Activated effector memory CD4-positive, alpha-beta T cell treated with anti-CD3 and anti-CD28 coated beads, Interleukin-2, amount 50 U/mL, for 16 hours (primary cell): Measurements from ENCODE around the gene ALDH16A1.

Experiments
- DNase-seq: peaks from one replicate; pipeline ENCODE4 v3.0.0-alpha.2; 2020

The ALDH16A1 gene

GRCh38 chr19:49453013-49453756, at the start of gene ALDH16A1:
Gene ALDH16A1 (plus strand): TSS chr19:49453225. CDS start chr19:49453332, 107 bp downstream.
- DNase-seq: peak; percentile 99

- no peak for DNase-seq
Observed at GRCh38 chr19:49403404-49404187, 49.4 kb upstream of the ALDH16A1 start.

- DNase-seq: no peak
Observed at GRCh38 chr19:49407079-49407478, 45.9 kb upstream of the ALDH16A1 start.

- no peak for DNase-seq
Observed at GRCh38 chr19:49407482-49408015, 45.5 kb upstream of the ALDH16A1 start.

GRCh38 chr19:49408816-49409440, 44.1 kb upstream of the ALDH16A1 start:
- DNase-seq: no peak

GRCh38 chr19:49409441-49410029, 43.5 kb upstream of the ALDH16A1 start:
- peak; percentile 69 for DNase-seq

GRCh38 chr19:49411681-49412326, 41.2 kb upstream of the ALDH16A1 start:
- DNase-seq: no peak

GRCh38 chr19:49413348-49413747, 39.7 kb upstream of the ALDH16A1 start:
- DNase-seq: no peak

- no peak for DNase-seq
Observed at GRCh38 chr19:49414256-49414655, 38.8 kb upstream of the ALDH16A1 start.

- DNase-seq: no peak
Observed at GRCh38 chr19:49415102-49415809, 37.8 kb upstream of the ALDH16A1 start.

- no peak for DNase-seq
Observed at GRCh38 chr19:49415810-49416200, 37.2 kb upstream of the ALDH16A1 start.

GRCh38 chr19:49417088-49417487, 35.9 kb upstream of the ALDH16A1 start:
- DNase-seq: no peak

GRCh38 chr19:49418511-49418910, 34.5 kb upstream of the ALDH16A1 start:
- DNase-seq: no peak

- no peak for DNase-seq
Observed at GRCh38 chr19:49419173-49419572, 33.9 kb upstream of the ALDH16A1 start.

GRCh38 chr19:49420227-49420626, 32.8 kb upstream of the ALDH16A1 start:
- DNase-seq: no peak

- peak; percentile 73 for DNase-seq
Observed at GRCh38 chr19:49421039-49421877, 31.8 kb upstream of the ALDH16A1 start.

GRCh38 chr19:49421878-49422202, 31.2 kb upstream of the ALDH16A1 start:
- no peak for DNase-seq

GRCh38 chr19:49422407-49423070, 30.5 kb upstream of the ALDH16A1 start:
- peak; percentile 78 for DNase-seq

- no peak for DNase-seq
Observed at GRCh38 chr19:49423071-49423984, 29.7 kb upstream of the ALDH16A1 start, which contains the start of gene PTH2. Gene PTH2 (minus strand): TSS chr19:49423441. CDS start chr19:49423339, 102 bp downstream.
